ENCODE results near the gene FAM209A.

GRCh38 chr20:56506103-56506502, 18.4 kb upstream of the FAM209A start:
- no peak for TF ChIP-seq CTCF (IDR thresholded peaks at IDR 0.05 in 2 of 3, conservative IDR thresholded peaks at IDR 0.05 in 1 of 3; ENCODE audit: control insufficient read depth in 2 of 3, extremely low read depth in 1 of 3, insufficient read depth in 1 of 3, low read depth in 3 of 3, low read length in 3 of 3)
- no peak for TF ChIP-seq NR2C2 (IDR thresholded peaks at IDR 0.05; ENCODE audit: borderline replicate concordance, control insufficient read depth, insufficient read length, low read depth)
- no peak for TF ChIP-seq RELA (IDR thresholded peaks at IDR 0.05; ENCODE audit: borderline replicate concordance, partially characterized antibody)
- TF ChIP-seq RAD21 (IDR thresholded peaks at IDR 0.05; ENCODE audit: insufficient read depth, low read depth, low read length), result no peak
- TF ChIP-seq MAX (IDR thresholded peaks at IDR 0.05; ENCODE audit: low read depth, low read length), result no peak
- no peak for TF ChIP-seq PAX8 (IDR thresholded peaks at IDR 0.05)
- TF ChIP-seq MYC (IDR thresholded peaks at IDR 0.05; ENCODE audit: insufficient read depth, insufficient read length, insufficient replicate concordance, low read length, severe bottlenecking), result no peak
- no peak for TF ChIP-seq EGR1 (IDR thresholded peaks at IDR 0.05; ENCODE audit: borderline replicate concordance in 1 of 2, low read depth in 2 of 2, low read length in 2 of 2)
- TF ChIP-seq FOXM1 (IDR thresholded peaks at IDR 0.05; ENCODE audit: low read depth, low read length), result no peak
- no peak for TF ChIP-seq ZNF274 (IDR thresholded peaks at IDR 0.05; ENCODE audit: insufficient read depth, insufficient read length)
- no peak for TF ChIP-seq POLR2A (IDR thresholded peaks at IDR 0.05; ENCODE audit: low read depth, low read length)
- no peak for TF ChIP-seq JUND (IDR thresholded peaks at IDR 0.05; ENCODE audit: low read depth, low read length)
